Measurements from ENCODE around the gene STPG3. TPM values are rescaled to one million over a fixed set of nuclear protein-coding genes. Genes with fewer than 3 reads are reported as not detected.

Gene STPG3
- total and polyA plus RNA-seq, 2 of the 8 experiments (the other 6 are each of a cell fraction or from before 2014, with no cell fraction given) = not detected

DNA sequence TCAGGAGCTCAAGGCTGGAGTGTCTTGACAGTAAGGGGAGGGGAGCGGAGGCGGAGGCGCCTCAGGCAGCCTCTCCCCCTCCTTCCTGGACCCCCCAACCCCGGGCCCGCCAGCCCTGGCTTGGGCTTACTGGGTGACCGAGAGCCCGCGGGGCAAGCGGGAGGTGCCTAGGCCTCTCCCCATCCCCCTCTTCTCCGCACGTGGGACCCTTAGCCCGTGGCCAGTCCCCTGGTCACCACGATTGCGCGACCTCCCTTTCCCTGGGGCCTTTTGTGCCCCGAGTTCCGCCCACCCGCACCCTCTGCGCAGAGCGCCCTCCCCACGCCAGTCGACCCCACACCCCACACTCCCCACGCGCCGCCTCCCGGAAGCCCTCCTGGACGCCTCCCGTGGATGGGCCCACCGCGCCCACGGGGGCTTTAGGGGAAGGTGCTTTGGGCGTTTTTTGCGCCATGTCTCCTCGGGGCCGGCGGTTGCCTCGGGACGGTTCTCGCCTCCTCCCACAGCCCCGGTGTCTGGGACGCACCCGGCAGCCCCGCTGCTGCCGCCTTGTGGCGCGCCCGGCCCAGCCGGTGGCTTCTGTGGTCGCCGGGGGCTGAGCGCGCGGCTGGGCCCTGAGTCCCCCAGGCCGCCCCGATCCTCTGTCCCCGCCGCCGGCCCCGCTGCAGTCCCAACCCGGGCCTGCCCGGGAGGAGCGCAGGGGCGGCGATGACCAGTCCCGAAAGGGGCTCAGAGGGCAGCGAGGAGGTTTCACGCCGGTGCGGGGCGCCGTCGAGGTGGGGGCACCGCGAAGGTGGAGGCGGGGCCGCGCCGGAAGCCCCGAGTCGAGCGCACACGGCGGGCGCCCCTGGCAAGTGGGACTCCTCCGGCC, 29.6 kb downstream of the STPG3 start (continued):
- TF ChIP-seq KDM4A (IDR thresholded peaks at IDR 0.05; ENCODE audit: low read depth, low read length, severe bottlenecking) (peak; percentile 76), BACH1 (IDR thresholded peaks at IDR 0.05; ENCODE audit: low read length) (peak; percentile 68), YY1 (IDR thresholded peaks at IDR 0.05; ENCODE audit: low read depth, low read length) (no peak), SUZ12 (IDR thresholded peaks at IDR 0.05; ENCODE audit: low read length) (0 out of 2 replicates have a peak, but pooled peaks have one; percentile 10), CHD2 (IDR thresholded peaks at IDR 0.05; ENCODE audit: low read length) (no peak), SIX5 (IDR thresholded peaks at IDR 0.05; ENCODE audit: low read depth, low read length) (no peak), RAD21 (IDR thresholded peaks at IDR 0.05 in 1 of 2, conservative IDR thresholded peaks at IDR 0.05 in 1 of 2; ENCODE audit: low read depth in 2 of 2, low read length in 2 of 2) (peak in 1 of 2 experiments; percentile 40; a peak in 1 of 4 replicates), HDAC2 (IDR thresholded peaks at IDR 0.05; ENCODE audit: borderline replicate concordance in 1 of 2, low read depth in 2 of 2, low read length in 2 of 2) (peak in 1 of 2 experiments; percentile 68; a peak in 1 of 4 replicates), SP2 (IDR thresholded peaks at IDR 0.05; ENCODE audit: low read length) (no peak)
- TF ChIP-seq, protein P1, sequence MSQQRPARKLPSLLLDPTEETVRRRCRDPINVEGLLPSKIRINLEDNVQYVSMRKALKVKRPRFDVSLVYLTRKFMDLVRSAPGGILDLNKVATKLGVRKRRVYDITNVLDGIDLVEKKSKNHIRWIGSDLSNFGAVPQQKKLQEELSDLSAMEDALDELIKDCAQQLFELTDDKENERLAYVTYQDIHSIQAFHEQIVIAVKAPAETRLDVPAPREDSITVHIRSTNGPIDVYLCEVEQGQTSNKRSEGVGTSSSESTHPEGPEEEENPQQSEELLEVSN (IDR thresholded peaks at IDR 0.05) = no peak

Data from H1 (cell line).